ENCODE data around the gene CARF. TPM values are rescaled to one million over a fixed set of nuclear protein-coding genes. Genes with fewer than 3 reads are reported as not detected.

CARF gene
- total RNA-seq, 1 donor, result 14.0 TPM

GRCh38 chr2:203021991-203022390 lies 109.9 kb downstream of the CARF start:
- no peak overlapping the region for H3K4me3 ChIP-seq (ENCODE audit: low read depth, low read length)
- no peak for TF ChIP-seq CTCF (IDR thresholded peaks at IDR 0.05; ENCODE audit: insufficient read depth, low read length)
- peak; percentile 42 for DNase-seq (ENCODE audit: low read depth)

GRCh38 chr2:203022751-203023150 lies 110.7 kb downstream of the CARF start:
- peak; percentile 29 for DNase-seq (ENCODE audit: low read depth)
- no peak overlapping the region for H3K4me3 ChIP-seq (ENCODE audit: low read depth, low read length)
- TF ChIP-seq CTCF (IDR thresholded peaks at IDR 0.05; ENCODE audit: insufficient read depth, low read length), result no peak

- no peak for TF ChIP-seq CTCF (IDR thresholded peaks at IDR 0.05; ENCODE audit: insufficient read depth, low read length)
- no peak for DNase-seq (ENCODE audit: low read depth)
- H3K4me3 ChIP-seq (ENCODE audit: low read depth, low read length), result no peak overlapping the region
Observed at GRCh38 chr2:203025592-203025991, 113.5 kb downstream of the CARF start.

GRCh38 chr2:203030545-203030944 lies 118.5 kb downstream of the CARF start:
- no peak overlapping the region for H3K4me3 ChIP-seq (ENCODE audit: low read depth, low read length)
- DNase-seq (ENCODE audit: low read depth), result no peak
- no peak for TF ChIP-seq CTCF (IDR thresholded peaks at IDR 0.05; ENCODE audit: insufficient read depth, low read length)

- no peak for DNase-seq (ENCODE audit: low read depth)
- no peak overlapping the region for H3K4me3 ChIP-seq (ENCODE audit: low read depth, low read length)
- no peak for TF ChIP-seq CTCF (IDR thresholded peaks at IDR 0.05; ENCODE audit: insufficient read depth, low read length)
Observed at GRCh38 chr2:203030991-203031390, 118.9 kb downstream of the CARF start.

GRCh38 chr2:203033395-203033794 lies 121.3 kb downstream of the CARF start:
- no peak for DNase-seq (ENCODE audit: low read depth)
- H3K4me3 ChIP-seq (ENCODE audit: low read depth, low read length), result no peak overlapping the region
- TF ChIP-seq CTCF (IDR thresholded peaks at IDR 0.05; ENCODE audit: insufficient read depth, low read length), result no peak

GRCh38 chr2:203035879-203036470 lies 123.9 kb downstream of the CARF start:
- DNase-seq (ENCODE audit: low read depth), result no peak
- no peak overlapping the region for H3K4me3 ChIP-seq (ENCODE audit: low read depth, low read length)
- no peak for TF ChIP-seq CTCF (IDR thresholded peaks at IDR 0.05; ENCODE audit: insufficient read depth, low read length)

Data from fibroblast of the aortic adventitia (primary cell).